SU-DHL-6 (cell line): Measurements from ENCODE around the gene KLHL25.

ENCODE experiments used
- H2AFZ ChIP-seq: fragments of 200-600 bp; sonication (generic); 2 replicates; pipeline ENCODE4 v1.6.1; 2014; ENCODE audit warnings: low read depth, mild to moderate bottlenecking, moderate library complexity, mixed read lengths, antibody characterized with exemption, low read length; ENCODE audit not compliant: severe bottlenecking
- H3F3A ChIP-seq: fragments of 200-600 bp; shearing (Covaris generic); 2 replicates; pipeline ENCODE4 v1.6.0; 2016; ENCODE audit warnings: antibody characterized with exemption, mild to moderate bottlenecking; ENCODE audit not compliant: insufficient read depth
- H3K27ac ChIP-seq: fragments of 200-600 bp; sonication (generic); 2 replicates; pipeline ENCODE4 v1.5.1; 2016; ENCODE audit warnings: low read depth, mild to moderate bottlenecking, low read length, moderate library complexity, mixed read lengths
- H3K27me3 ChIP-seq: fragments of 200-600 bp; sonication (generic), shearing (Covaris generic); 2 replicates; pipeline ENCODE4 v1.6.0; 2014; ENCODE audit warnings: mild to moderate bottlenecking, low read length
- H3K36me3 ChIP-seq: fragments of 200-600 bp; sonication (generic); 2 replicates; pipeline ENCODE4 v1.6.1; 2014; ENCODE audit warnings: mild to moderate bottlenecking, low read length, mixed read lengths
- H3K4me2 ChIP-seq: fragments of 300-600, 200-600 bp; shearing (Covaris generic), sonication (generic); 2 replicates; pipeline ENCODE4 v1.6.0; 2014; ENCODE audit warnings: low read length, low read depth, mild to moderate bottlenecking; ENCODE audit not compliant: poor library complexity, severe bottlenecking
- H3K4me3 ChIP-seq: fragments of 200-600 bp; sonication (generic); 2 replicates; pipeline ENCODE4 v1.5.1; 2014; ENCODE audit warnings: antibody characterized with exemption, low read length, mild to moderate bottlenecking, mixed read lengths; ENCODE audit not compliant: insufficient read depth, poor library complexity, severe bottlenecking
- H3K79me2 ChIP-seq: fragments of 200-600 bp; sonication (generic); 2 replicates; pipeline ENCODE4 v1.6.1; 2014; ENCODE audit warnings: mild to moderate bottlenecking, low read length, moderate library complexity; ENCODE audit not compliant: insufficient read depth
- H3K9ac ChIP-seq: fragments of 200-600 bp; sonication (generic); 2 replicates; pipeline ENCODE4 v1.7.0; 2014; ENCODE audit warnings: mild to moderate bottlenecking, low read length
- H3K9me2 ChIP-seq: fragments of 200-600 bp; sonication (generic); replicated peaks from 2 replicates; pipeline ENCODE4 v1.6.1; 2014; ENCODE audit warnings: low read length; ENCODE audit not compliant: insufficient read depth
- H3K9me3 ChIP-seq: fragments of 200-600 bp; sonication (generic); 2 replicates; pipeline ENCODE4 v1.6.1; 2014; ENCODE audit warnings: low read length, mixed read lengths; ENCODE audit not compliant: insufficient read depth
- H4K20me1 ChIP-seq: fragments of 200-600 bp; sonication (generic); 2 replicates; pipeline ENCODE4 v1.6.1; 2014; ENCODE audit warnings: low read depth, mild to moderate bottlenecking, antibody characterized with exemption, low read length, moderate library complexity, mixed read lengths
- EZH2phosphoT487 ChIP-seq: fragments of 200-600 bp; sonication (generic), shearing (Covaris generic); conservative IDR thresholded peaks from 2 replicates; pipeline ENCODE4 v1.6.1; 2018; ENCODE audit warnings: mild to moderate bottlenecking, antibody characterized with exemption, low read length, moderate library complexity, mixed read lengths
- TF ChIP-seq, protein P1 (sequence below): fragments of 200-600 bp; sonication (generic); IDR thresholded peaks from one replicate; pipeline ENCODE4 v1.5.1; 2017; ENCODE audit warnings: antibody characterized with exemption, mild to moderate bottlenecking, low read length, moderate library complexity; ENCODE audit not compliant: insufficient read depth, poor library complexity, severe bottlenecking

The KLHL25 gene

GRCh38 chr15:85777250-85778106 lies 17.2 kb downstream of the KLHL25 start:
- H2AFZ ChIP-seq: no peak overlapping the region
- H3K36me3 ChIP-seq: no peaks in the 10 kb centered on the region
- no peak overlapping the region for H3K9ac ChIP-seq
- H3K9me2 ChIP-seq: no peaks in the 10 kb centered on the region
- H3F3A ChIP-seq: no peaks in the 10 kb centered on the region
- H3K9me3 ChIP-seq: no peaks in the 10 kb centered on the region
- H3K27me3 ChIP-seq: no peaks in the 10 kb centered on the region
- no peaks in the 10 kb centered on the region; the same call in 1 of the 2 replicates for H4K20me1 ChIP-seq
- no peak overlapping the region for H3K4me3 ChIP-seq
- no peak overlapping the region for H3K4me2 ChIP-seq
- H3K27ac ChIP-seq: no peak overlapping the region
- H3K79me2 ChIP-seq: no peaks in the 10 kb centered on the region
- no peak for TF ChIP-seq EZH2phosphoT487
- TF ChIP-seq, protein P1, sequence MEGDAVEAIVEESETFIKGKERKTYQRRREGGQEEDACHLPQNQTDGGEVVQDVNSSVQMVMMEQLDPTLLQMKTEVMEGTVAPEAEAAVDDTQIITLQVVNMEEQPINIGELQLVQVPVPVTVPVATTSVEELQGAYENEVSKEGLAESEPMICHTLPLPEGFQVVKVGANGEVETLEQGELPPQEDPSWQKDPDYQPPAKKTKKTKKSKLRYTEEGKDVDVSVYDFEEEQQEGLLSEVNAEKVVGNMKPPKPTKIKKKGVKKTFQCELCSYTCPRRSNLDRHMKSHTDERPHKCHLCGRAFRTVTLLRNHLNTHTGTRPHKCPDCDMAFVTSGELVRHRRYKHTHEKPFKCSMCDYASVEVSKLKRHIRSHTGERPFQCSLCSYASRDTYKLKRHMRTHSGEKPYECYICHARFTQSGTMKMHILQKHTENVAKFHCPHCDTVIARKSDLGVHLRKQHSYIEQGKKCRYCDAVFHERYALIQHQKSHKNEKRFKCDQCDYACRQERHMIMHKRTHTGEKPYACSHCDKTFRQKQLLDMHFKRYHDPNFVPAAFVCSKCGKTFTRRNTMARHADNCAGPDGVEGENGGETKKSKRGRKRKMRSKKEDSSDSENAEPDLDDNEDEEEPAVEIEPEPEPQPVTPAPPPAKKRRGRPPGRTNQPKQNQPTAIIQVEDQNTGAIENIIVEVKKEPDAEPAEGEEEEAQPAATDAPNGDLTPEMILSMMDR: no peak

DNA sequence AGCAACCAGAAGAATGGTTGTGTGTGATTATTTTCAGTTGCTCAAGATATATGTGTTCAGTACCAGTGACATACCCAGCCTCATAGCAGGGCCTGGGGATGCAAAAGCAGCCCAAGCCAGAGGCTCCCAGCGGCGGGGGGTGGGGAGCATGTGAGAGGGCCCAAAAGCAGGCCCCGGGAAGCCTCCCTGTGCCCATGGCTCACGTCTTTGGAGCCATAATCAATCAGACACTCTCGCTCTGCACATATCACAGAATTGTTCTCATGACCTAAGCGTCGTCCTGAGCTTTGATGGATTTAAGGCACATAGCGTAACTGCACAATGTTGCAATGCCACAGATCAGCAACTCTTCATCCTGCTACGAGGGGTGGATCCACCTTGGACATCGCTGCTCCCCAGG lies 20.8 kb downstream of the KLHL25 start:
- Histone ChIP-seq H3K79me2 (no peaks in the 10 kb centered on the region), H3K27me3 (no peaks in the 10 kb centered on the region), H3K9ac (no peak overlapping the region), H2AFZ (no peak overlapping the region), H3F3A (no peaks in the 10 kb centered on the region), H3K36me3 (no peaks in the 10 kb centered on the region), H3K9me2 (no peaks in the 10 kb centered on the region), H3K4me3 (no peak overlapping the region), H3K9me3 (no peaks in the 10 kb centered on the region), H3K27ac (no peak overlapping the region), H3K4me2 (no peak overlapping the region), H4K20me1 (no peaks in the 10 kb centered on the region; the same call in 1 of the 2 replicates)
- TF ChIP-seq, protein P1: no peak
- no peak for TF ChIP-seq EZH2phosphoT487

GRCh38 chr15:85773249-85773648 lies 21.5 kb downstream of the KLHL25 start:
- no peak overlapping the region for H3K9ac ChIP-seq
- no peak overlapping the region for H3K27ac ChIP-seq
- no peaks in the 10 kb centered on the region for H3K79me2 ChIP-seq

More at GRCh38 chr15:85773249-85773648, 21.5 kb downstream of the KLHL25 start:
- no peak for TF ChIP-seq EZH2phosphoT487
- TF ChIP-seq, protein P1: no peak
- no peaks in the 10 kb centered on the region for H3K9me3 ChIP-seq
- no peak overlapping the region for H2AFZ ChIP-seq
- H3K27me3 ChIP-seq: no peaks in the 10 kb centered on the region
- no peaks in the 10 kb centered on the region for H3K36me3 ChIP-seq
- no peaks in the 10 kb centered on the region; the same call in 1 of the 2 replicates for H4K20me1 ChIP-seq
- no peak overlapping the region for H3K4me2 ChIP-seq
- H3K4me3 ChIP-seq: no peak overlapping the region
- no peaks in the 10 kb centered on the region for H3F3A ChIP-seq
- no peaks in the 10 kb centered on the region for H3K9me2 ChIP-seq
